Superior temporal gyrus (tissue), 1 donor: ENCODE results near the gene REPS1.
"Not testable (repeated sequence)": the region's sequence is repeated elsewhere in the genome, so short reads cannot be mapped to it uniquely, and the experiment has no call there.

Experiments used
- DNase-seq: peaks from one replicate; pipeline ENCODE4 v3.0.0-alpha.2; 2016; ENCODE audit errors: extremely low spot score

REPS1 gene

DNA sequence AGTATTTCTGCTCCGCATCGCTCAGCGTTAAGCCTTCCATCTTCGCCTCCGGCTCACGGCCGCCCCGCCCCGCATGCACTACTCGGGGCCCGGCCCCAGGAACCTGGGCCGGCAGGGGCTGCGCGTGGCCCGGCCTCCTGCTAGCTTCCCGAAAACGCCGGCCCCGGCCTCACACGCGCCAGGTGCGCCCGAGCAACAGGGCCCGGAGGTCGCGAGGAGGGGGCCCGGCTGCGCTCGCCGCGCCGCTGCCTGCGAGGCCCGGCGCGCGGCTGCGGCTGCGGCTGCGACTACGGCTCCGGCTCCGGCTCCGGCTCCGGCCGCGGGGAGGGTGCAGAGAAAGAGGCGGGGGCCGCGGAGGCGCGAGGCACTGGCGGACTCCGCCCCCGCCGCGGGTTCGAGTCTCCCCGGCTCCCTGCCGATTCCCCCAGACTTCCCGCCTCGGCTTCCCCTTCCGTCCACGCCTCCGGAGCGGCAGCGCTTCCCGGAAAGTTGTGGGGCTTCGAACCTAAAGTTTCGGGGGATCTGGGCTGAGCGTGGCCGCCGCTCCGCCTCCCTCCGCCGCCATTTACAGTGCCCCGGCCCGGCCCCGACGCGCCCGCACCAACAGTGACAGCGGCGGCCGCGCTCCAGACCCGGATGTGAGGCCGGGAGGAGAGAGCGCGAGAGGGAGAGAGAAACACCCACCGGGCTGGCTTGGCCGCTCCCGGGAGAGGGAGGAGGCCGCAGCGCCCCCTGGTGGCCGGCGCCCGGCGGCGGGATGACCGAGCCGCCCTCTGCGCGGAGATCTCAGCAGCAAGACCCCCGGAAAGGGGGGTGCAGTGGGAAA lies at the start of gene REPS1:
Gene REPS1 (minus strand): TSS at position 611 of the 826 bp plus-strand sequence. CDS start 571 bp downstream, at position 40.
- peak; percentile 88 for DNase-seq

GRCh38 chr6:139037490-139037889 lies 49.4 kb upstream of the REPS1 start:
- no peak for DNase-seq

- no peak for DNase-seq
Observed at GRCh38 chr6:139030228-139030963, 42.3 kb upstream of the REPS1 start.

GRCh38 chr6:139029470-139030227 lies 41.6 kb upstream of the REPS1 start:
- DNase-seq = no peak

DNA sequence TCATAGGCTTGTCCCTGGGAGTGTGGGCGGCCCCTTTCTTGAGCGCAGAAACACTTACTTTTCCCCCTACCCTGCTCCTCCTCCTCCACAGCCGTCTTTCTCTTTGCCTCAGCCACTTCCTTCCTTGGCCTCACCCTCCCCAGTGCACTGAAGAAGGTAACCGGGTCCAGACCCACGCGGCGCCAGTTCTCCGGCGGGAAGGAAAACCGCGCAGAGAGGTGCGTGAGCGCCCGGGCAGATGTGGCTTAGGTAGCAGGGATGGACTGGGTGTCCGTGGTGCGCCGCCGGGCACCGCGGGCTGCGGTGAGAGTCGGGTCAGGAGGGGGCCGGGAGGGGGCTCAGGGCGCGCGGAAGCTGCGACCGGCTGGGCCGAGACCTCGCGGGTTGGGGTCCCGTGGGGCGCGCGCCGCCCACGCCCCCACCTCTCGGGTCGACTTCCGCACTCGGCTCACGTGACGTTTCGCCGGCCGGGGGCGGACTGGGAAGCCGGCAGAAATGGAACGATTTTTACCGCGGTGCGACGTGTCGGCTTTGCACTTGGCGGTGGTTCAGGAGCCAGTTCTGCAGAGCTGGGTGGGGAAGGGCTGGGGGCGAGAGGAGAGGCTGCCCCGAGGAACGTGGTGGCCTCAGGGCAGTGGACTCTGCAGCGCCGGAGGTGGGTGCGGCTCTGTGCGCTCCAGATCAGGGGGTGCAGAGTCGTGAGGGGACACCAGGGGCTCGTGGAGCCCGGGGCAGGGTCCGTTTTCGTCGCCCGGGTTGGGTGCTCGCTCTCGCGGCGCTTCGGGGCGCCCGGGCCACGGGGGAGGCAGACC lies 40.8 kb upstream of the REPS1 start, which contains the start of gene ABRACL:
Gene ABRACL (plus strand): TSS at position 88 of the 812 bp plus-strand sequence. CDS start 5,416 bp downstream, outside the sequence.
- no peak for DNase-seq

- DNase-seq = peak; percentile 31
Observed at GRCh38 chr6:139028215-139028657, 40.2 kb upstream of the REPS1 start.

- no peak for DNase-seq
Observed at GRCh38 chr6:139027620-139028182, 39.6 kb upstream of the REPS1 start.

DNA sequence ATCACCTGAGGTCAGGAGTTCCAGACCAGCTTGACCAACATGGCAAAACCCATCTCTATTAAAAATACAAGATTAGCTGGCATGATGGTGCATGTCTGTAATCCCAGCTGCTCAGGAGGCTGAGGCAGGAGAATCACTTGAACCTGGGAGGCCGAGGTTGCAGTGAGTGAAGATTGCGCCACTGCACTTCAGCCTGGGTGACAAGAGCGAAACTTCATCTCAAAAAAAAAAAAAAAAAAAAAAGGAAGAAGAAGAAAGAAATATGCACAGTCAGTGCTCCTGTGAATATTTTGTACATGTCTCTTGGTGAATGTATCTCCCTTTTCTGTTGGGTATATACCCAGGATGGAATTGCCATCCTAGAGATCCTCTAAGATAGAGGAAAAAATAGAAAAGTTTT lies 37.4 kb upstream of the REPS1 start:
- DNase-seq = not testable (repeated sequence)

DNA sequence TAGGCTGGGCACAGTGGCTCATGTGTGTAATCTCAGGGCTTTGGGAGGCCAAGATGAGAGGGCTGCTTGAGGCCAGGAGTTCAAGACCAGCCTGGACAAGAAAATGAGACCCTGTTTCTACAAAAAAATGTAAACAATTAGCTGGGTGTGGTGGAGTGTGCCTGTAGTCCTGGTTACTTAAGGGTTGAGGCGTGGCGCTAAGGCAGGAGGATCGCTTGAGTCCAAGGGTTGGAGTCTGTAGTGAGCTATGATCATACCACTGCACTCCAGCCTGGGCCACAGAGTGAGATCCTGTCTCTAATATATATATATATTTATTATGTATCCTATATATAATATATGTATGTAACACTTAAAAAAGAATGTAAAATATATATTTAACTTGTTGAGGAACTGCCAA lies 32.6 kb upstream of the REPS1 start:
- no peak for DNase-seq

DNA sequence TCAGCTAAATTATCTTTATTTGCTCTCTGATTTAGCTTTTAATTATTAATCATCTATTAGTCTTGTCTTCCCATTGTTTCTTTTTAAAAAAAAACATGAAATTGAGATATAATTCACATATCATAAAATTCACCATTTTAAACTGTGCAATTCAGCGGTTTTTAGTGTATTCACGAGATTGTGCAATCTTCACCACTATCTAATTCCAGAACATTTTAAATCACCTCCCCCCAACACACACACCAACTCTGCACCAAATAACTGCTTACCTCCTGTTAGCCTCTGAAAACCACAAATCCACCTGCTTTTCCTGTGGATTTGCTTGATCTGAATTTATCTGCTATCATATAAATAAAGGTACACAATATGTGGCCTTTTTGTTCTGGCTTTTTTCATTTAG lies 31.7 kb upstream of the REPS1 start:
- no peak for DNase-seq

DNA sequence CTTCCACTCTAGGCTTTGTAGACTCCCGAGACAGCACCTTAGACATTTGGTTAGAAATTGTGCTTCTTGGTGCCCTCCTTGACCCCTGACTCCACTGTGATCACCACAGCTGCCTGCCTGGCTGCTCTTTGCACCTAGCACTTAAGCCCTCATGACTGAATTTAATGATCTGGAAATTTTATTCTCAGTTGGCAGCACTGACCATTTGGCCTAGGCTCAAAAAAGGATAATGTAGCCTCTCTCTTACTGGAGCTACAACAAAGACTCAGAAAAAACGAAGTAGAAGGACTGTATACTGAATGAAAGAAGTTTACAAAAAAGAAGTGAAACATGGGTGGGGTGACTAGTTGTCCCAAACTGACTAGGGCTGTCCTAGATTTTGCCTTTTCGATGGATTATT lies 29.2 kb upstream of the REPS1 start:
- DNase-seq = peak; percentile 18

DNA sequence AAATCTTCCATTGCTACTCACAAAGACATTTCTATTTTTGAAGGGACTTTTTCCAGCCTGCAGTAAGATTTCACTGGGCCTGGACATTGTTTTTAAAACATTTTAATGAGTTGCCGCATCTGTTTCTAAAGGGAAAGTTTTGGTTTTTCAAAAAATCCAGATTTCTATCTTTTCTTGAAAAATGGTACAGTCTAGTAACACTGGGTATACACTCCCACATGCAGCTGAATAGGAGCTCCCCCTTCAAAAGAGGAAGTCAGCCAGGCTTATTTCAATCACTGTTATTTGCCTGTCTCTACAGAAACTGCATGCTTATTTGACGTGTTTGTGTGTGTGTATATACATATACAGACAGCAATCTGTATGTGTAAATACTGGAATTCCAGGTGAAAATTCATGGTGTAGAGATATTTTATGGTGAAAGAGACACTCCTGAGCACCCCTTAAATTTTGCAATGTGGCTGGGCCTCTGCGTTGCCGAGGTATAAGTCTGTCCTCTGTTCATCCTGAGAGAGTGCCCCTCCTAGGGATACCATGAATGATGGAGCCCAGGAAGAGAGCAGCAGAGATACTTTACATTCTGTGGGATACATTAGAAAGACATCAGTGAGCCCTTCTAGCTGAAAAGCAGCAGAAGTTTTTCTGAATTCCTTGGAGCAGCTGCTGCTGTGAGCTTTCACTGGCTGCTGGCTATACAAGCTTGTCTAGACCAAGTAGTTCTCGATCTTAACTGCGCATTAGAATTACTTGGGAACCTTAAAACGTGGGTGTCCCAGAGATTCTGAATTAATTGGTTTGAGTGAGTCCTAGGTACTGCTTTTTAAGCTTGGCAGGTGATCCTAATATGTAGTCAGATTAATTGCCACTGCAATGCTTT lies 28.5 kb upstream of the REPS1 start:
- peak; percentile 37 for DNase-seq

DNA sequence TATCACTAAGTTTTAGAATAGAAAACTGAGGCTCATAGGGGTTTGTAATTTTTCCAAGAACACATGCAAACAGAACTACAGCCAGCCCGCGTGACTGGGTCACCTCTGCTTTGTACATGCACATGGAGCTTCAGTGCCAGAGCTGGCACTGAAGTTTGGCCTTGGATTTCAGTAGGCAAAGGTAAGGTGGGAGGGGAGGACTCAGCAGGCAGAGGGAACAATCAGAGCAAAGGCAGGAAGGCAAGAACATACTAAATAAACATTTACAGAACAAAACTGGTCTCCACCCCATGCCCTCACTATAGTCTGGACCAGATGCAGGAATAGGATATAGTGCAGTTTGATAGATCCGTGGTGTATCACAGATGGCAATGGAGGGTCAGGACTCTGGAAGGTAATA lies 26.9 kb upstream of the REPS1 start:
- no peak for DNase-seq

GRCh38 chr6:139013185-139013800 lies 25.2 kb upstream of the REPS1 start:
- no peak for DNase-seq

DNA sequence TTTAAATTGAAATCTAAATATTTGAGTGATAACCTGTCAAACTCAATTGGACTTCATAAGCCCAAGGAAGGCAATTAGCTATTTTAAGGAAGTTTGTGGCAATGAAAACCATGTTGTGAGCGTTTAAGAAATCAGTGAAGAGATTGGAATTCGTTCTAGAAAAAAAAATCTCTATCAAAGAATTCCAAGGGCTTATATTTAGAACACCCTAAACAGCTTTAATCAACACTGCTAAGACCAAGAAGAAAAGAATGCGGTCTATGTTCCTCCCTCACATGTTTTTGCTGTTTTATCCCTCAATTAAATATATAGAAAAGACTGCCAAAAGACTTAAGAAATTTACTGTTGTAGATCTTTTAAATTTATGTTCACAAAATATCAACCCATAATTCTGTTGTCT lies 23.9 kb upstream of the REPS1 start:
- DNase-seq = no peak

DNA sequence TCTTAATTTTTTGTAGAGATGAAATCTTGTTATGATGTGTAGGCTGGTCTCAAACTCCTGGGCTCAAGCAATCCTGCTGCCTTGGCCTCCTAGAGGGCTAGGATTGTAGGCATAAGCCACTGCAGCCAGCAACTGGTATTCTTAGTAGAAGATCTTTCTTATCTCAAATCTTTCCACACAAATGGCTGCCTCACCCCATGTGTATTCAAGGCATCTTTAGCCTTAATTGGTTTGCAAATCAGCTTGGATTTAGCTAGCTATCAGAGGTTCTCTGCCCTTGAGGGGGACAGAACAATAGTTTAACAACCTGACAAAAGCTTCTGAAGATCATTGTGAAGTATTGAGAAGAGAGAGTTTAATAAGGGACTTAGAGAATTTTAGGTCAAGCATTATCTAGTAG lies 22.6 kb upstream of the REPS1 start:
- DNase-seq = no peak

- DNase-seq = no peak
Observed at GRCh38 chr6:139008117-139008516, 20.1 kb upstream of the REPS1 start.

DNA sequence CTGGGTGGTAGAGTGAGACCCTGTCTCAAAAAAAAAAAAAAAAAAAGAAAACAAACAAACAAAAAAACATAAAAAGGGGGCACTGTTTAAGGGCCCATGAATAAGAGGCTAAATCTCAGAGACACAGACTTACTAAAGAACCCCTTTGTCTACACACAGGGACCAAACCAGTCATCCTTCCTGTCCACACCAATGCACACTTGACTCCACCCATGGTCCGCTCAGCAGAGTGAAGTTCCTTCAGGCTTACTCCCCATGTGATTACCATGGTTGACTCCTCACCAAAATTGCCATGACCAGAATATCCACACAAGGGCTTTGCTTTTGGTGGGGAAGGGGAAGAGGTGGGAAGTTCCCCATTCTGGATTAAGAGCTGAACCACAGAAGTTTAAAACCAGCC lies 19.4 kb upstream of the REPS1 start:
- DNase-seq = no peak

- DNase-seq = no peak
Observed at GRCh38 chr6:139006477-139006876, 18.4 kb upstream of the REPS1 start.
